ENCODE data around the gene DCTN2. TPM values are rescaled to one million over a fixed set of nuclear protein-coding genes. Genes with fewer than 3 reads are reported as not detected.

The DCTN2 gene
- total and polyA plus RNA-seq, 2 donors (not counting 3 experiments of a cell fraction or from before 2014, with no cell fraction given) = 146 to 161 TPM

DNA sequence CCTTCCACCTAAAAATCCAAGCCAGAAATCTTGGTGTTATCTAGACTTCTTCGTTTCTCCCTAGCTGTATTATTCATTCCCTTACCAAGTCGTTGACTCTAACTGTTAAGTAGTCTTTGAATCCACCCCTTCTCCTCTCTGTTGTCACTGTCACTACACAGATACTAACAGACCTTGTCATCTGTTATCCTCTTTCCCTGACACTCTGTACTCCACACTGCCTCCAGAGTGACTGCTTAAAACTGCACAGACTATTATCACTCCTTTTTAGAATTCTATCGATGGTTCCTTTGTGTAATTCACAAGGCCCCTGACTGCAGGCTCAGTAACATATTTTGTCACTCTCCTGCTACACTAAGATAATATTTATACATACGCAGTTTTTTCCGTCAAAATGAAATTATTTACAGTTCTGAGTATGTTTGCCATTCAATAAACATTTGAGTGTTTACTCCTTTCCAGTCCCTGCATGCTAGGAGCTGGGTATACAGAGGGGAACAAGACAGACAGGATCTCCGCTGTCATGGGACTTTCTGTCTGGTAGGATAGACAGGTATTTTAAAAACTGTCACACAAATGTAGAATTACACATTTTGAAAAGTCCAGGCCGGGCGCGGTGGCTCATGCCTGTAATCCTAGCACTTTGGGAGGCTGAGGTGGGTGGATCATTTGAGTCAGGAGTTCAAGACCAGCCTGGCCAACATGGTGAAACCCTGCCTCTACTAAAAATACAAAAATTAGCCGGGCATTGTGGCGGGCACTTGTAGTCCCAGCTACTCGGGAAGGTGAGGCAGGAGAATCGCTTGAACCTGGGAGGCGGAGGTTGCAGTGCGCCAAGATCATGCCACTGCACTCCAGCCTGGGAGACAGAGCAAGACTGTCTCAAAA lies 55.4 kb downstream of the DCTN2 start:
- intact Hi-C loops (cut with micrococcal nuclease) (no loop called here), dilution Hi-C loops (cut with MboI; ENCODE audit: extremely low pct_ligation_motif_present, low sequenced_read_pairs) (no loop called here)
- ChIA-PET CTCF (no interaction called here), POLR2A (no interaction called here)
- no peaks in the 10 kb centered on the region for H3K27me3 ChIP-seq (ENCODE audit: control insufficient read depth in 2 of 2, insufficient read depth in 2 of 2, low read length in 2 of 2)
- FAIRE-seq = no peak
- H3K79me2 ChIP-seq (ENCODE audit: control insufficient read depth, insufficient read depth, low read length) = peaks cover 23% of the 10 kb centered on the region
- H3K4me2 ChIP-seq (ENCODE audit: insufficient read depth, low read length) = no peak overlapping the region
- no peak for DNase-seq (ENCODE audit: low read depth, low spot score)
- H3K4me3 ChIP-seq (replicated peaks in 1 of 3; ENCODE audit: insufficient read depth in 1 of 3, low read depth in 1 of 3, low read length in 3 of 3) = no peak overlapping the region
- no peak overlapping the region for H3K9ac ChIP-seq (replicated peaks; ENCODE audit: extremely low read depth, insufficient read depth, low read length)
- no peak overlapping the region for H3K27ac ChIP-seq (ENCODE audit: insufficient read depth, low read depth, low read length)
- H4K20me1 ChIP-seq (replicated peaks; ENCODE audit: control insufficient read depth, extremely low read depth, insufficient read depth, low read length) = no peaks in the 10 kb centered on the region
- no peaks in the 10 kb centered on the region for H3K9me3 ChIP-seq (replicated peaks; ENCODE audit: control insufficient read depth, insufficient read depth, low read length)
- no peak for TF ChIP-seq POLR2AphosphoS5 (IDR thresholded peaks at IDR 0.05; ENCODE audit: insufficient read depth, low read depth, low read length)
- TF ChIP-seq MYC (IDR thresholded peaks at IDR 0.05; ENCODE audit: low read depth, low read length) = no peak
- TF ChIP-seq, protein P1, sequence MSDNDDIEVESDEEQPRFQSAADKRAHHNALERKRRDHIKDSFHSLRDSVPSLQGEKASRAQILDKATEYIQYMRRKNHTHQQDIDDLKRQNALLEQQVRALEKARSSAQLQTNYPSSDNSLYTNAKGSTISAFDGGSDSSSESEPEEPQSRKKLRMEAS (IDR thresholded peaks at IDR 0.05; ENCODE audit: insufficient read depth, insufficient read length) = no peak
- TF ChIP-seq, protein P2, sequence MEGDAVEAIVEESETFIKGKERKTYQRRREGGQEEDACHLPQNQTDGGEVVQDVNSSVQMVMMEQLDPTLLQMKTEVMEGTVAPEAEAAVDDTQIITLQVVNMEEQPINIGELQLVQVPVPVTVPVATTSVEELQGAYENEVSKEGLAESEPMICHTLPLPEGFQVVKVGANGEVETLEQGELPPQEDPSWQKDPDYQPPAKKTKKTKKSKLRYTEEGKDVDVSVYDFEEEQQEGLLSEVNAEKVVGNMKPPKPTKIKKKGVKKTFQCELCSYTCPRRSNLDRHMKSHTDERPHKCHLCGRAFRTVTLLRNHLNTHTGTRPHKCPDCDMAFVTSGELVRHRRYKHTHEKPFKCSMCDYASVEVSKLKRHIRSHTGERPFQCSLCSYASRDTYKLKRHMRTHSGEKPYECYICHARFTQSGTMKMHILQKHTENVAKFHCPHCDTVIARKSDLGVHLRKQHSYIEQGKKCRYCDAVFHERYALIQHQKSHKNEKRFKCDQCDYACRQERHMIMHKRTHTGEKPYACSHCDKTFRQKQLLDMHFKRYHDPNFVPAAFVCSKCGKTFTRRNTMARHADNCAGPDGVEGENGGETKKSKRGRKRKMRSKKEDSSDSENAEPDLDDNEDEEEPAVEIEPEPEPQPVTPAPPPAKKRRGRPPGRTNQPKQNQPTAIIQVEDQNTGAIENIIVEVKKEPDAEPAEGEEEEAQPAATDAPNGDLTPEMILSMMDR (IDR thresholded peaks at IDR 0.05; ENCODE audit: extremely low read depth in 1 of 2, insufficient read depth in 1 of 2, low read depth in 1 of 2, low read length in 2 of 2) = no peak
- TF ChIP-seq GATA2 (IDR thresholded peaks at IDR 0.05; ENCODE audit: insufficient read depth, insufficient read length, low read depth, low read length) = no peak
- no peak for TF ChIP-seq POLR2A (IDR thresholded peaks at IDR 0.05; ENCODE audit: low read depth, low read length)
- no peak for TF ChIP-seq FOS (IDR thresholded peaks at IDR 0.05; ENCODE audit: borderline replicate concordance, insufficient read depth, low read length)
- H3K9me1 ChIP-seq (replicated peaks; ENCODE audit: control insufficient read depth, extremely low read depth, insufficient read depth, low read length) = no peaks in the 10 kb centered on the region
- peaks cover 9% of the 10 kb centered on the region for H3K4me1 ChIP-seq (ENCODE audit: control insufficient read depth, extremely low read depth, insufficient read depth, low read length)
- BruUV-seq (replicated peaks) = no TSS peak
- no peak overlapping the region for H2AFZ ChIP-seq (ENCODE audit: low read depth, low read length)
- peaks cover 13 to 18% of the 10 kb centered on the region in 2 experiments for H3K36me3 ChIP-seq (ENCODE audit: control insufficient read depth in 2 of 2, extremely low read depth in 1 of 2, insufficient read depth in 2 of 2, low read length in 2 of 2)

All from endothelial cell of umbilical vein (primary cell).